Skeletal muscle tissue (tissue), 4 donors: ENCODE measurements around the gene NEDD4L. TPM values are rescaled to one million over a fixed set of nuclear protein-coding genes. Genes with fewer than 3 reads are reported as not detected.

Experiments
- H3K27ac ChIP-seq: one replicate; pipeline ENCODE4 v1.7.0; 2013; ENCODE audit warnings: mild to moderate bottlenecking, low read depth, low read length, inconsistent platforms
- H3K27me3 ChIP-seq, 3 donors: one replicate each; pipeline ENCODE4 v1.7.0; 2013; ENCODE audit warnings: low read length in 3 of 3; ENCODE audit not compliant: control insufficient read depth in 3 of 3, insufficient read depth in 3 of 3
- H3K36me3 ChIP-seq, 3 donors: one replicate each; pipeline ENCODE4 v1.7.0; 2013; ENCODE audit warnings: low read length in 3 of 3; ENCODE audit not compliant: control insufficient read depth in 3 of 3, insufficient read depth in 3 of 3
- H3K4me1 ChIP-seq, 3 donors: one replicate each; pipeline ENCODE4 v1.7.0; 2013; ENCODE audit warnings: low read length in 3 of 3, mild to moderate bottlenecking in 3 of 3; ENCODE audit not compliant: control insufficient read depth in 3 of 3, insufficient read depth in 3 of 3
- H3K4me3 ChIP-seq, 3 donors: one replicate each; pipeline ENCODE4 v1.7.0; 2013; ENCODE audit warnings: low read length in 3 of 3
- H3K9ac ChIP-seq, 3 donors: one replicate each; pipeline ENCODE4 v1.7.0; 2013; ENCODE audit warnings: low read length in 3 of 3, mild to moderate bottlenecking in 3 of 3, moderate library complexity in 2 of 3, low read depth in 1 of 3
- H3K9me3 ChIP-seq, 3 donors: one replicate each; pipeline ENCODE4 v1.7.0; 2013; ENCODE audit warnings: low read length in 3 of 3; ENCODE audit not compliant: control insufficient read depth in 3 of 3
- total RNA-seq: library from RNA; depleted of rRNA; stranded (reverse); fragments of >200 nt; gene quantifications from one replicate; pipeline ENCODE4 v1.2.3, GENCODE V29; 2014
- donor health status: Osteomylitis.

Gene NEDD4L
- total RNA-seq, 1 donor from 2014 or later: 34.4 TPM

- no peak overlapping the region for H3K27ac ChIP-seq
- no peak overlapping the region for H3K4me3 ChIP-seq
- H3K27me3 ChIP-seq: no peaks in the 10 kb centered on the region
- no peak overlapping the region for H3K9ac ChIP-seq
- peaks cover 4 to 8% (median 6%) of the 10 kb centered on the region in 3 donors for H3K4me1 ChIP-seq
- no peaks in the 10 kb centered on the region for H3K36me3 ChIP-seq
- no peaks in the 10 kb centered on the region for H3K9me3 ChIP-seq
These were observed 207.4 kb downstream of the NEDD4L start for GRCh38 chr18:58251416-58251815.

- H3K9ac ChIP-seq: no peak overlapping the region
- H3K36me3 ChIP-seq: no peaks in the 10 kb centered on the region
- H3K27ac ChIP-seq: no peak overlapping the region
- H3K4me3 ChIP-seq: no peak overlapping the region
- H3K27me3 ChIP-seq: no peaks in the 10 kb centered on the region
- H3K4me1 ChIP-seq: peaks cover 2 to 6% (median 5%) of the 10 kb centered on the region in 3 donors
- H3K9me3 ChIP-seq: no peaks in the 10 kb centered on the region
These were observed 208.1 kb downstream of the NEDD4L start for GRCh38 chr18:58252166-58252565.

DNA sequence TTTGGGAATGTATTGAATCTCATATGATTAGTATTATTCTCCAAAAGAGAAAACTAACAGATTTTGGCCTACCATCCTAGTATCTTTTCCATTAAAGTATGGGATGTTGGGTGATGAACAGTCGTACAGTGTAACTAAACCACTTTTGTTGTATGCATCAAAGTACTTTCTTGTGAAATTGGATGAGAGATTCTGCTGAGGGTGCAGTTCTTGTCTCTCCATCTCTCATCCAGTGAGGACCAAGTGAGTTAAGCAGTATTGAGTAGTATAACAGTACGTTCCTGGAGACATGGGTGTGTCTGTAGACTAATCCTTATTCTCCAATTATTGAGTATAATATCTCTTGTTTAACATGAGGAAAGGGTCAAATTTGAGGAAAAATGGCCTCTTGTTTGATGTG is 209.3 kb downstream of the NEDD4L start:
- Histone ChIP-seq H3K36me3 (no peaks in the 10 kb centered on the region), H3K27me3 (no peaks in the 10 kb centered on the region), H3K27ac (no peak overlapping the region), H3K4me1 (no peaks in the 10 kb centered on the region), H3K9ac (no peak overlapping the region), H3K4me3 (no peak overlapping the region), H3K9me3 (no peaks in the 10 kb centered on the region)

- Histone ChIP-seq H3K4me1 (no peaks in the 10 kb centered on the region), H3K27ac (no peak overlapping the region), H3K4me3 (no peak overlapping the region), H3K9me3 (no peaks in the 10 kb centered on the region), H3K27me3 (no peaks in the 10 kb centered on the region), H3K36me3 (no peaks in the 10 kb centered on the region), H3K9ac (no peak overlapping the region)
These were observed 209.8 kb downstream of the NEDD4L start for GRCh38 chr18:58253871-58254270.

DNA sequence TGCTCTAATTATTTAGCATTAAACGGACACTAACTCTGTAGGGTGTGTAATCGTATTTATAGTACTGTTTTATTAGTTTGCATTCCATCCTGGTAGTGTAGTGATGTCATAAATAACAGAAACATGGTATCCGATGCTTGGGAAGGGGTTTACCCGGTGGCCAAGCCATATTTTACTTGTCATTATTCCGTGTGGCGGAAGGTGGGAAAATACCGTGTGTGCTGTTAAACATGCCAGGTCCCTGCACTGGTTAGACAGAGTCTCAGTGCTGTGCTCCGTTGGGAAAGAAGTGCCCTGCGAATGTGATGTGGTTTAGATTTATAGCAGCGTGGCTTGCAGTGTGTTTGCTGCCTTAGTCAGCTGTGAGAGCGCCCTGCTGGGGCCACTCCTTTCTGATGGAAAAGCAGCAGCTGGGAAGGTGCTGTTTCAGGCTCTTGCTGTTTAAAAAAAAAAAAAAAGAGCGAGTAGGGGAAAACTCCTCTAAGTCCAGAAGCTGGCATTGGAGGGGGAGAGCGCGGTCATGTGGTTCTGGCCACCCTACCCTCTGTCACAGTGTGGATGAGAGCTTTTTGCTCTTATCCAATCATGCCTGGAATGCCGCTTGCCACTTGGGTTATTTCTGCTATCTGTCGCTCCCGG is 211.0 kb downstream of the NEDD4L start:
- H3K9ac ChIP-seq: peak overlapping the region; percentile 84 to 88 (median 87)
- H3K27ac ChIP-seq: peak overlapping the region; percentile 91
- peaks cover 0 to 8% (median 0%) of the 10 kb centered on the region in 3 donors for H3K4me1 ChIP-seq
- H3K9me3 ChIP-seq: no peaks in the 10 kb centered on the region
- H3K36me3 ChIP-seq: no peaks in the 10 kb centered on the region
- H3K27me3 ChIP-seq: no peaks in the 10 kb centered on the region
- peak overlapping the region; percentile 73 to 82 (median 80) for H3K4me3 ChIP-seq

GRCh38 chr18:58255701-58256311 is 211.8 kb downstream of the NEDD4L start:
- no peaks in the 10 kb centered on the region for H3K27me3 ChIP-seq
- peak overlapping the region; percentile 84 to 88 (median 87) for H3K9ac ChIP-seq
- peak overlapping the region; percentile 91 for H3K27ac ChIP-seq
- H3K36me3 ChIP-seq: no peaks in the 10 kb centered on the region
- H3K4me1 ChIP-seq: peaks cover 0 to 14% (median 2%) of the 10 kb centered on the region in 3 donors
- H3K4me3 ChIP-seq: peak overlapping the region; percentile 80 to 85 (median 82)
- no peaks in the 10 kb centered on the region for H3K9me3 ChIP-seq

GRCh38 chr18:58256316-58257080 is 212.5 kb downstream of the NEDD4L start:
- Histone ChIP-seq H3K4me1 (peaks cover 0 to 14% (median 2%) of the 10 kb centered on the region in 3 donors), H3K27me3 (no peaks in the 10 kb centered on the region), H3K36me3 (no peaks in the 10 kb centered on the region), H3K9me3 (no peaks in the 10 kb centered on the region), H3K9ac (peak overlapping the region; percentile 84 to 88 (median 87)), H3K27ac (peak overlapping the region; percentile 91), H3K4me3 (peak overlapping the region; percentile 80 to 85 (median 82))

- H3K4me3 ChIP-seq: peak overlapping the region; percentile 80 to 85 (median 82)
- H3K4me1 ChIP-seq: peaks cover 2 to 17% (median 9%) of the 10 kb centered on the region in 3 donors
- no peaks in the 10 kb centered on the region for H3K9me3 ChIP-seq
- peak overlapping the region; percentile 84 to 88 (median 87) for H3K9ac ChIP-seq
- H3K27me3 ChIP-seq: no peaks in the 10 kb centered on the region
- H3K27ac ChIP-seq: peak overlapping the region; percentile 91
- no peaks in the 10 kb centered on the region for H3K36me3 ChIP-seq
These were observed 213.4 kb downstream of the NEDD4L start for GRCh38 chr18:58257461-58257860.

GRCh38 chr18:58258692-58259342 is 214.8 kb downstream of the NEDD4L start:
- Histone ChIP-seq H3K9ac (peak overlapping the region; percentile 84 to 88 (median 87)), H3K4me3 (peak overlapping the region; percentile 30 to 85 (median 82)), H3K9me3 (no peaks in the 10 kb centered on the region), H3K4me1 (peaks cover 2 to 24% (median 12%) of the 10 kb centered on the region in 3 donors), H3K27ac (peak overlapping the region; percentile 91), H3K36me3 (no peaks in the 10 kb centered on the region), H3K27me3 (no peaks in the 10 kb centered on the region)
